GM04503 (cell line): ENCODE data around the gene ANKRD40.
A peak's percentile ranks its signal among the peaks of the same experiment; 100 is the strongest.

Source experiments
- DNase-seq: peaks from one replicate; pipeline ENCODE4 v3.0.0-alpha.2; 2012; ENCODE audit warnings: low read depth

The ANKRD40 gene

DNA sequence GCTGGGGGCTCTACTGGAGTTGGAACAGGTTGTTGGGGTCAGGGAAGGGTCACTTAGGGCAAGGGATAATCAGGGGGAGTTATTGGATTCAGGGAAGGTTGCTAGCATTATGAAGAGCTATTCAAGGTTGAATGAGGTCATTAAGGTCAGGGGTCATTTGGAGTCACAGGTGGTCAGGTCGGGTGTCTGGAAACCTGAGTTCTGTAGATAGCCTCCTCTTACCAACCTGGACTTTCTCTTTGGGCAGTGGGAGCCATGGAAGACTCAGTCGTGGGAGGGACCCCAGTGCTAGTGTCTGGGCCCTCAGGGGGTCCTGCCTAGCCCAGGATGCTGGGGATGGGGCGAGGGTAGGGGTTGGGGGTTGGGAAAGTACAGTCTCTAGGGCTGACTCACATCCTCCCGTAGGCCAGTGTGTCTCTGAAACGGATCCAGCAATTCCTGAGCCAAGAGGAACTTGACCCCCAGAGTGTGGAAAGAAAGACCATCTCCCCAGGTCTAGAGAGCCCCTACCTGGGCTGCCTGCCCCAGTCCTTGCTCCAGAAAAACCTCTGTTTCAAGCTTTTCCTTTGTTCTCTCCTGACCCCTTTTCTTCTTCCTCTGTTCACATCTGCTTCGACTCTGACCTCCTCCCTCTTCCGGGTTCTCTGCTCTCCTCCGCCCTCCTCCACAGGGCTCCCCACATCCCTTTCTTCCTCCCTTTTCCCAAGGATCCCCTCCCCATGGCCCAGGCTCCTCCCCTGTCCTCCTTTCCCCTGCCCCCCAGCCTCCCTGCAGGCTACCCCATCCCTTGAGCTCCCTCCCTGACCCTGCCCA, 39.5 kb downstream of the ANKRD40 start:
- DNase-seq = no peak

DNA sequence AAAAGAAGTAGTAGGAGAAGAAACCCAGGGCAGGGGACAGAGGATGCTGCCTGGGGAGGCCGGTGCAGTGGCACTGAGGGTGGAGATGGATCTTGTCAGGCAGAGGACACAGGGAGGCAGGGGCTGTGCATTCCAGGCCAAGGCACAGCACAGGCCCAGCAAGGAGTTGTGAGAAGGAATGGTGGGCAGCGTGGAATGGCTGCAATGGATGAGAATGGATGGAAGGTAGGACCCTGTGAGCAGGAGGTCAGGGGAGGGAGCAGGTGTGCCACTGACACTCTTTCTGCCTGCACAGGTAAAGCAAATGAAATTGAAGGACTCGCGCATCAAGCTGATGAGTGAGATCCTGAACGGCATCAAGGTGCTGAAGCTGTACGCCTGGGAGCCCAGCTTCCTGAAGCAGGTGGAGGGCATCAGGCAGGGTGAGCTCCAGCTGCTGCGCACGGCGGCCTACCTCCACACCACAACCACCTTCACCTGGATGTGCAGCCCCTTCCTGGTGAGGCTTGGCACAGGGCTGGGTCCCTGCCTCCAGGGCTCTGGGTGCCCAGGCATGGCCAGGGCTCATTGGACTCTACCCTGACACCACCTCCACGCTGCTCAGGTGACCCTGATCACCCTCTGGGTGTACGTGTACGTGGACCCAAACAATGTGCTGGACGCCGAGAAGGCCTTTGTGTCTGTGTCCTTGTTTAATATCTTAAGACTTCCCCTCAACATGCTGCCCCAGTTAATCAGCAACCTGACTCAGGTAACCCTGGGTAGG, 40.3 kb downstream of the ANKRD40 start:
- DNase-seq = no peak

DNA sequence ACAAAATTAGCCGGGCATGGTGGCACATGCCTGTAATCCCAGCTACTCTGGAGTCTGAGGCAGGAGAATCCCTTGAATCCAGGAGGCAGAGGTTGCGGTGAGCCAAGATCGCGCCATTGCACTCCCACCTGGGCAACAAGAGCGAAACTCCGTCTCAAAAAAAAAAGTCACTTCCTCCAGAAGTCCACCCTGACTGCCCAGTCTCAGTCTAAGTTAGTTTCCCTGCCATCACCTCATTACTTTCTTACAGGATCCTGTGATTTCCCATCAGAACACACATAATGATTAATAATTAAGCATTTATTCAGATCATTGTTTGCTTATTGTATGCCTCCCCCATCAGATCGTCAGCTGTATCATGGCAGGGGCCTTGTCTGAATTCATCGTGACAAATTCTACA, 41.4 kb downstream of the ANKRD40 start:
- DNase-seq = no peak

GRCh38 chr17:50665838-50666237, 41.9 kb downstream of the ANKRD40 start:
- DNase-seq = no peak

GRCh38 chr17:50664788-50665458, 42.8 kb downstream of the ANKRD40 start:
- DNase-seq = no peak

- DNase-seq = no peak
These were observed 43.8 kb downstream of the ANKRD40 start for GRCh38 chr17:50663812-50664374.

DNA sequence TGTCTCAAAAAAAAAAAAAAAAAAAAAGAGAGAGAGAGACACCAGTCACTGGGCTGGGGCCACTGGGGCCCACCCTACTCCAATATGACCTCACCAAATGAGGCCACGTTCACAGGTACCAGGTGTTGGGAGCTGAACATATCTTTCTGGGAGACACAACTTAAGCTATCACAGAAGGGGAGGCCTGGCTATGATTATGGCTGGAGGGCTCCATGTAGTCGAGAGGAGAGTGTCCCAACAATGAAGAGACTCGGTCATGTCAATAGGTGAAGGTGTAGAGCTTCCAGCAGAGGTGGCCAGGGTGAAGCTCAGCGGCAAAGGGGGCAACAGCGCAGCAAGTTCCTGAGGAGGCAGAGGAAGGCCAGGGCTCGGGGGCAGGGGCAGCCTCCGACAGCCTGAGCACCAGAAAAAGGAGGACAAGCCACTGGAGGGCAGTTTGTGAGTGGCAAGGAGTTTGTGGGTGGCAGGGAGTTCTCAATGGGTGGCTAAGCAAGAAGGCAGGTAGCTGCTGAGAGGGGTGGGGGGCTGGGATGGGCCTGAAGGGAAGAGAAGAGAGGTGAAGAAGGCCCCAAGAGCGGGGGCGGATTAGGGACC, 45.0 kb downstream of the ANKRD40 start:
- no peak for DNase-seq

DNA sequence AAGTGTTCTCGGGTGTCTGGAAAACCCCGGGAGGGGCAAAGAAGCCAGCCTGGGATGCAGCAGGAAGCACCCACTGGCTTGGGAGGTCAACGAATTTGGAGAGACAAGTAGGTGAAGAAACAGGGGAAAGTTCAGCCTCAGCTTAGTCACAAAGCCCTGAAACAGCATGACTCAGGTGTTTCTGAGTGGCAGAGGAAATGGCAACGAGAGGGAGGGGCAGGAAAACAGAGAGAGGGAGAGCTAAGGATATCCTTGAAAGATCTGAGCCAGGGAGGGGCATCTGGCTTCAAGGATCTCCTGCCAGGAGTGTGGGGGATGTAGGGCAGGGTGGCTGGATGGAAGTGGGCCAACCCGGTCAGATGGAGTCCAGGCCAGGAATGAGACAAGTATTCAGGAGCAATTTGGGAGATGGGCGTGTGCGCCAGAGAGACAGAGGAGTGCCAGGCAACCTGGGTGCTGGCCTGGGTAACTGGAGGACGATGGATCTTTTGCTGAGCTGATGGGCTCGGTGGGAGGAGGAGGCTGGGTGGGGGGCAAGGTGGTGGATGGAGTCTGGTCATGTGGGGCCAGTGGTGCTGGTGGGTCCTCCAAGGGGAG, 45.8 kb downstream of the ANKRD40 start:
- peak; percentile 73 for DNase-seq

GRCh38 chr17:50661348-50661747, 46.4 kb downstream of the ANKRD40 start:
- DNase-seq = no peak

DNA sequence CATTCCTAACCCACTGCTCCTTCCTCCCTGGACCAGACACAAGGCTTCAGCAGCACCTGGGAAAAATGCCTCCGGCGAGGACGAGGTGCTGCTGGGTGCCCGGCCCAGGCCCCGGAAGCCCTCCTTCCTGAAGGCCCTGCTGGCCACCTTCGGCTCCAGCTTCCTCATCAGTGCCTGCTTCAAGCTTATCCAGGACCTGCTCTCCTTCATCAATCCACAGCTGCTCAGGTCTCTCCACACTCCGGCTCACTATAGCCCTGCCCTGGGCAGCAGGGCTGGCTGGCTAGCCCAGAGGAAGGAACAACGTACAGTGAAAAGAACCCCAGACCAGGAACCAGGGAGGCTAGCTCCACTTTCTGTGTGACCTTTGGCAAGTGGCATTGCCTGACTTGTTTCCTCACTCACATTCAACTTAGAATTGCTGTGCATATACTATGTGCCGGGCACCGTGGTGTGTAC, 46.8 kb downstream of the ANKRD40 start:
- no peak for DNase-seq

DNA sequence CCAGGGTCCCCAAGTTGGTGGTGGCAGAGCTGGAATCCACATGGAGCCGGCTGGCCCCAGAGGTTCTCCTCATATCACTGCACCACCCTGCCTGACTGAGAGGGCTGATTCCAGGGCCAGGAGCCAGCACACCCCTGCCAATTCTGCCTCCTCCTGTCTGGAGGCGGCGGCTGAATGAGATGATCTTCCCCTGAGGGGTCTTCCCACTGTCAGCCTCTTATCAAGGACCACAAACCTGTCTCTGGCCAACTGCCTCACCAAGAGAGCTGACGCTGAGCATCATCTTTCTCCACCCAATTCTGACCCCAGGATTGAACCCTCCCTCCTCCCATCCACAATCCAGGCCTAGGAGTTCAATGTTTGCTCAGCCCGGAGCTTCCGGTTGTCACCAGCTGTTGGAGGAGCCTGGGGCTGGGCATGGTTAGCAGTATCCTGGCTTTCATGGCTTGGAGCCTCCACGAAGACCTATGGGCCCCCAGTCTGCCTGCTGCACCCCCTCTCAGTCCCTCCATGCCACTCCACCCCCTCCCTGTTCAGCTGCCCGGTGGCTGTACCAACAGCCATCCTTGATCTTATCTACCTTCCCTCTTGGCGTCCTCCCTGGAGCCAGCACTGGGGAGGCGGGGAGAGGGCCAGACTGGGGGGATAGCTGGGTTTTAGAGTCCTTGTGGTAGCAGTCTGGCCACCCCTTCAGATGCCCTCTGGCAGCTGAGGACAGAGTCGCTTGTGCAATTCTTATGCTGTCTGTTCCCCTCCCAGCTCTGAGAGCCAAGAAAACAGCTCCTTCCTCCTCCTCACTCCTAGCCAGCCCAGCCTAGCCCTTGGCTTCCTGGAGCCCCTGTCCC, 47.5 kb downstream of the ANKRD40 start:
- DNase-seq = no peak

- DNase-seq = no peak
These were observed 48.5 kb downstream of the ANKRD40 start for GRCh38 chr17:50659179-50659578.

- DNase-seq = no peak
These were observed 49.1 kb downstream of the ANKRD40 start for GRCh38 chr17:50658616-50659015.

DNA sequence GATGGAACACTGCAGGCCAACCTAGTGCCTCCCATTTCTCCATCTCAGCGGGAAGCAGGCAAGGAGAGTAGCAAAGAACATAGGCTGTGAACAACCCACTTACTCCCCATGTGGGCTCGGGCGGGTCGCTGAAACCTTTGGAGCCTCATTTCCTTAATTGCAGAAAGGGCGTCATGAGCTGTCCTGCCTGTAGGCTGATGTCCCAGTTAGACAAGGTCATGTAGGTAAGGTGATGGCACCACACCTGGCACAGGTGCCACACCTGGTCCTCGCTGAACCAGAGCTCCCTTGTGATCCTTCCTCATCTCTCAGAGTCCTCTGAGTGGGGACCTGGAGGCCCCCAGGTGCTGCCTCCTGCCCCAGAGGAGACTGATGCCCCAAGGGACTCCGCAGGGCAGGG, 50.1 kb downstream of the ANKRD40 start:
- DNase-seq = no peak

DNA sequence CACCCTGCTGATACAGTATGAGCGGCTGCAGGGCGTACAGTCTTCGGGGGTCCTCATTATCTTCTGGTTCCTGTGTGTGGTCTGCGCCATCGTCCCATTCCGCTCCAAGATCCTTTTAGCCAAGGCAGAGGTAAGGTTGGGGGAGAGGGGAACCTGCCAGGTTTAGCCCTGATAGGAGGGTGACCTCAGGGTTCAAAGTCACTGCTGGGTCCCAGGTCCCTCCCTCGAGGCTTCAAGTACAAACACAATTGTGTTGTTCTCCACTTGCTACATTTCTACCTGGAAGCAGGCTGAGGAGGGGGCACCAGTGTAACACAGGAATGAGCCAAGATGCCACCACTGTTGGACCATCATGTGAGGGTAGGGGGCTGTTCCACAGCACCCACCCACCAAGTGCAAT, 50.7 kb downstream of the ANKRD40 start:
- no peak for DNase-seq

GRCh38 chr17:50656509-50656908, 51.2 kb downstream of the ANKRD40 start:
- no peak for DNase-seq

- DNase-seq = no peak
These were observed 54.0 kb downstream of the ANKRD40 start for GRCh38 chr17:50653738-50654137.

- DNase-seq = no peak
These were observed 56.1 kb downstream of the ANKRD40 start for GRCh38 chr17:50651661-50652060.

DNA sequence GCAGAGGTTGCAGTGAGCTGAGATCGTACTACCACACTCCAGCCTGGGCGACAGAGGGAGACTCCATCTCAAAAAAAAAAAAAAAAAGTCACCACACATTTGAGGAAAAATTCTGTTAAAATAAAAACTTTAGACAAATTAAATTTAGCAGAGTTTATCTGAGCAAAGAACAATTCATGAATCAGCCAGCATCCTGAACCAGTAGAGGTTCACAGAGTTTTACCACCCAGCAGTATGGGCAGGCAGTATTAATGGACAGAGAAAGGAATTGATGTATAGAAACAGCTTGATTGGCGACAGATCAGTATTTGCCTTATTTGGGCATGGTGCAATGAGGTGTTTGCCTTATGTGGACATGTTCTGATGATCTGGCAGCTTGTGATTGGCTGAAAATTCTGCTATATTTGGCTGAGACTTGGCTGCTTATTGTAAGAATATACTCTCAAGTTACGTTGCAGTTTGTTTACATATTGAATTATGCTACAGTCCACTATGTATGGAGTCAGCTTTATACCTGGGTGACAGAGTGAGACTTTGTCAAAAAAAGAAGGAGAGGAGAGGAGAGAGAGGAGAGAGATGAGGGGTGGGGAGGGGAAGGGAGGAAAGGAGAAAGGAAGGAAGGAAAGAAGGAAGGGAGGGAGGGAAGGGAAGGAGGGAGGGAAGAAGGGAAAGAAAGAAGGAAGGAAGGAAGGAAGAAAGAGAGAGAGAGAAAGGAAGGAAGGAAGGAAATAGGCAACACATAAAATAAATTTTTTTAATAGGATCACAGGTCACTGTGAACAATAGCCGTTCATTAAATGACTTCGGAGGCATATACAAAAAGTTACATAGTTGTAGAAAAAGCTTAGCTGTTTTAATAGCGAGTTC, 58.4 kb downstream of the ANKRD40 start:
- DNase-seq = no peak

DNA sequence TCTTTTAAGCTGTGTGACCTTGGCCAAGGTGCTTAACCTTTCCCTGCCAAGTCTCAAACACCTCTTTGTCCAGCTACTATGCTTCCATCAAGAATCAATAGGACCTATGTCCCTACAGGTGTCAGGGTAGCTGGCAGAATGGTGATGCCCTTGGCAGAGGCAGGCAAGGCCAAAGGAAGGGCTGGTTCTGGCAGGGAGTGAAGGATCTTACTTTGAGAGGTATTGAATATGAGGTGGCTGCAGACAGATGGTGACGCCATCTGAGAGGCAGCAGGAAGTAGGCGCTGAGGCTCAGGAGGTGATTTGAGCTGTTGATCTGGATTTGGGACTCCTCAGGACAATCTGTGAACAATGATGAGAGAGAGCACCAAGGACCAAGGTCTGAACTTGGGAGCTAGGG, 60.5 kb downstream of the ANKRD40 start:
- DNase-seq = no peak
